PC-3 (cell line): ENCODE measurements around the gene GBP5.
"Not testable (repeated sequence)": the region's sequence is repeated elsewhere in the genome, so short reads cannot be mapped to it uniquely, and the experiment has no call there.

Source experiments
- CTCF ChIP-seq: fragments of 300-600 bp; sonication (generic); conservative IDR thresholded peaks from 2 replicates; pipeline ENCODE4 v1.5.1; 2017; ENCODE audit warnings: antibody characterized with exemption, low read depth, mild to moderate bottlenecking, low read length
- EZH2 ChIP-seq: fragments of 300-600 bp; sonication (generic); IDR thresholded peaks from one replicate; pipeline ENCODE4 v1.6.1; 2017; ENCODE audit warnings: antibody characterized with exemption, mild to moderate bottlenecking, low read length; ENCODE audit not compliant: unreplicated experiment
- EZH2phosphoT487 ChIP-seq: fragments of 300-600 bp; sonication (generic); IDR thresholded peaks from 2 replicates; pipeline ENCODE4 v1.6.1; 2018; ENCODE audit warnings: mild to moderate bottlenecking, antibody characterized with exemption, low read length, borderline replicate concordance

GRCh38 chr1:89284078-89284763 lies 11.6 kb upstream of the GBP5 start:
- TF ChIP-seq EZH2phosphoT487, CTCF, EZH2: not testable (repeated sequence)
